Tibial nerve (tissue), 4 donors: Measurements from ENCODE around the gene VEZF1. TPM values are rescaled to one million over a fixed set of nuclear protein-coding genes. Genes with fewer than 3 reads are reported as not detected.

Experiments used
- DNase-seq, 2 donors: peaks; one replicate each; pipeline ENCODE4 v3.0.0-alpha.2; 2019; ENCODE audit warnings: low spot score in 2 of 2
- H3K27ac ChIP-seq, 4 donors: fragments of 200-600 bp; sonication (generic) in 3 of 4; one replicate each; pipeline ENCODE4 v1.5.1; 2017 to 2019; ENCODE audit warnings: mild to moderate bottlenecking in 1 of 4
- H3K27me3 ChIP-seq, 2 donors: fragments of 200-600 bp; sonication (generic) in 1 of 2; one replicate each; pipeline versions ENCODE4 v1.5.1 to v1.6.0; 2017 to 2019
- H3K36me3 ChIP-seq, 3 donors: fragments of 200-600 bp; sonication (generic); one replicate each; pipeline ENCODE4 v1.5.1; 2018 to 2019
- H3K4me1 ChIP-seq, 4 donors: fragments of 200-600 bp; sonication (generic) in 3 of 4; one replicate each; pipeline ENCODE4 v1.5.1; 2017 to 2019
- H3K4me3 ChIP-seq, 4 donors: fragments of 200-600 bp; sonication (generic) in 3 of 4; one replicate each; pipeline ENCODE4 v1.5.1; 2017 to 2019; ENCODE audit warnings: mild to moderate bottlenecking in 1 of 4, moderate library complexity in 1 of 4
- H3K9me3 ChIP-seq, 4 donors: fragments of 200-600 bp; sonication (generic) in 3 of 4; one replicate each; pipeline ENCODE4 v1.5.1; 2017 to 2019
- EP300 ChIP-seq, 2 donors: sonication (generic); formaldehyde crosslinking; IDR thresholded peaks; one replicate each; pipeline ENCODE4 v1.6.1; 2017; ENCODE audit warnings: antibody characterized with exemption in 2 of 2, mild to moderate bottlenecking in 1 of 2
- POLR2A ChIP-seq, 2 donors: fragments of 450-650 bp; IDR thresholded peaks; one replicate each; pipeline ENCODE4 v1.6.1; 2017; ENCODE audit warnings: antibody characterized with exemption in 2 of 2, mild to moderate bottlenecking in 2 of 2, moderate library complexity in 2 of 2
- WGBS, 2 donors: methylation state at CpG; one replicate each; pipeline ENCODE4 v1.1.5; 2018; 5-methylcytosine and 5-hydroxymethylcytosine counted together
- total RNA-seq, 4 donors: library from RNA; depleted of rRNA; stranded (reverse); fragments of >200 nt; gene quantifications; one replicate each; pipeline ENCODE4 v1.1.0, GENCODE V29; 2016
- TF ChIP-seq, protein P1 (sequence below), 5 experiments: fragments of 200-600 bp in 3 of 5; fragments of 450-650 bp in 2 of 5; sonication (generic) in 3 of 5; IDR thresholded peaks; one replicate each; pipeline ENCODE4 v1.5.1; 2016 to 2019; ENCODE audit warnings: antibody characterized with exemption in 5 of 5, mild to moderate bottlenecking in 3 of 5, moderate library complexity in 2 of 5

Gene VEZF1
- total RNA-seq, 4 donors from 2014 or later: 42.3 to 66.0 (median 48.3) TPM

DNA sequence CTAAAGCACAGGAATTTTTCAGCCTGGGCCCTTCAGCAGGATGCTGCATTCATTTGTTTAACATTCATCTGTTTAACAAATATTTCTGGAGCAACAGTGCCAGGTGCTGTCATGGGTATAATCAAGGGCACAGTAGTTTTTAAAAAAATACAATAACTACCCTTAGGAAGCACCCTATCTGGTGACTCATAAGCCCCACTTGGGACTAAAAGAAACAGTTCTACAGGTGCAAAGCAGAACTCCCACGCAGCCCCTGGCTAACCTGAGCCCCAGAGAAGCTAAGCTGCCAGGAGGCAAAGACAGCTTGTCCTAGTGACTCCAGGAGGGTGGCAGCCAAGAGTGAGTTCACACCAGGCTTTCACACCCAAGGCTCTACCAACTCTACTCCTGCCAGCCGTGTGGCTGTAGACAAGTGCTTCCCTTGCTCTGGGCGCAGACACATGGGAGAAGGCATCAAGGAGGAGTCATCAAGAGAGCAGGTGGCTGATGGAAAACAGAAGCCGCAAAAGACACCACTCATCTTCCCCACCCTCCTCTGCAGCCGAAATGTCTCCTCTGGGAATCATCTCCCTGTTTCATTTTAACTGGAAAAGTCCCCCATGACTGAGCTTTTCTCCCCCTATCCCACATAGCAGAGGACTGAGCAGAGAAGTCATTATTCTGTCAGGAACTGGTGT lies 47.3 kb downstream of the VEZF1 start:
- WGBS, 2 donors: 66 to 84% methylated on average over 5 of the region's 5 CpGs
- no peaks in the 10 kb centered on the region for H3K27me3 ChIP-seq
- peaks cover 0 to 98% (median 58%) of the 10 kb centered on the region in 4 donors for H3K4me1 ChIP-seq
- TF ChIP-seq, protein P1, sequence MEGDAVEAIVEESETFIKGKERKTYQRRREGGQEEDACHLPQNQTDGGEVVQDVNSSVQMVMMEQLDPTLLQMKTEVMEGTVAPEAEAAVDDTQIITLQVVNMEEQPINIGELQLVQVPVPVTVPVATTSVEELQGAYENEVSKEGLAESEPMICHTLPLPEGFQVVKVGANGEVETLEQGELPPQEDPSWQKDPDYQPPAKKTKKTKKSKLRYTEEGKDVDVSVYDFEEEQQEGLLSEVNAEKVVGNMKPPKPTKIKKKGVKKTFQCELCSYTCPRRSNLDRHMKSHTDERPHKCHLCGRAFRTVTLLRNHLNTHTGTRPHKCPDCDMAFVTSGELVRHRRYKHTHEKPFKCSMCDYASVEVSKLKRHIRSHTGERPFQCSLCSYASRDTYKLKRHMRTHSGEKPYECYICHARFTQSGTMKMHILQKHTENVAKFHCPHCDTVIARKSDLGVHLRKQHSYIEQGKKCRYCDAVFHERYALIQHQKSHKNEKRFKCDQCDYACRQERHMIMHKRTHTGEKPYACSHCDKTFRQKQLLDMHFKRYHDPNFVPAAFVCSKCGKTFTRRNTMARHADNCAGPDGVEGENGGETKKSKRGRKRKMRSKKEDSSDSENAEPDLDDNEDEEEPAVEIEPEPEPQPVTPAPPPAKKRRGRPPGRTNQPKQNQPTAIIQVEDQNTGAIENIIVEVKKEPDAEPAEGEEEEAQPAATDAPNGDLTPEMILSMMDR (IDR thresholded peaks at IDR 0.05): no peak
- TF ChIP-seq EP300 (IDR thresholded peaks at IDR 0.05) (no peak), POLR2A (IDR thresholded peaks at IDR 0.05) (no peak)
- DNase-seq: no peak
- H3K4me3 ChIP-seq: no peak overlapping the region
- peak overlapping the region in 2 of 4 donors; percentile 31 to 76 for H3K27ac ChIP-seq
- no peaks in the 10 kb centered on the region for H3K36me3 ChIP-seq
- H3K9me3 ChIP-seq: no peaks in the 10 kb centered on the region

DNA sequence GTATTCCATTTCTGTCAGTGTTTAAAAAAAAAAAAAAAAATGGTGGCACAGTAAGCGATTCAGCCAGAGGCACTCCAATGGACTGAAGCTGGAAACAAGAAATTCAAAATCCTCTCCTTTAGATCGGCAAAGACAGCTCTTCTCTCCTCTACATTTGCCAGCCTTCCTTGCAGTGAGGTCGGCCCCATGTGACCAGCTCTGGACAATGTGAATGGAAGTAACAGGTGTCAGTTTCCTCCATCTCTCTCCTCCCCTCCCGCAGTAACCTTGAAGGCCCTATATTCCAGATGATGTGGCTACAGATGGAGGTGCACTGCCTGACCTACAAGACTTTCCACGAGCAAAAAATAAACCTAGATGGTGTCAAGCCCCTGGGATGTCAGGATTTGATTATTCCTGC lies 47.8 kb downstream of the VEZF1 start:
- H3K36me3 ChIP-seq: no peaks in the 10 kb centered on the region
- H3K9me3 ChIP-seq: no peaks in the 10 kb centered on the region
- WGBS, 2 donors: 50 to 51% methylated on average over 5 of the region's 5 CpGs
- H3K27me3 ChIP-seq: no peaks in the 10 kb centered on the region
- no peak overlapping the region for H3K4me3 ChIP-seq
- TF ChIP-seq, protein P1 (IDR thresholded peaks at IDR 0.05): no peak
- TF ChIP-seq POLR2A (IDR thresholded peaks at IDR 0.05): no peak
- TF ChIP-seq EP300 (IDR thresholded peaks at IDR 0.05): no peak
- H3K27ac ChIP-seq: peak overlapping the region in 2 of 4 donors; percentile 31 to 76
- H3K4me1 ChIP-seq: peaks cover 0 to 98% (median 58%) of the 10 kb centered on the region in 4 donors
- no peak for DNase-seq

DNA sequence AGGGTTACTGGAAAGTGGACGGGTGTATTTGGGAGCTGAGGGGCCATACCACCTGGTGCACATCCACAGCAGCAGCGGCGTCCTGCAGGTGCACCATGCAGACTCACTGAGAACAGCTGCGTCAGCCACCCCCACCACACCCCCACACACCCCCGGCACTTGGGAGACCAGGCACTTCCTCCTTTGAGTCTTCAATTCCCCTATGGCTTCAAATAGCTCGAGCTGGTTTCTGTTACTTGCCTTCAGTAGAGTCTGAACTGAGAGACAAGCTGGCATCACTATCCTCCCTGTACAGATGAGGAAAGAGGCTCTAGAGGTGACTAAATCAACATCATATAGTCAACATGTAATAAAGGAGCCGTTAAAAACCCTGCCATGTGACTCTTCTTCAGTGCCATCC lies 48.3 kb downstream of the VEZF1 start:
- no peak for DNase-seq
- no peaks in the 10 kb centered on the region for H3K27me3 ChIP-seq
- H3K9me3 ChIP-seq: no peaks in the 10 kb centered on the region
- H3K27ac ChIP-seq: peak overlapping the region in 2 of 4 donors; percentile 14 to 76
- peaks cover 3 to 98% (median 59%) of the 10 kb centered on the region in 4 donors for H3K4me1 ChIP-seq
- TF ChIP-seq, protein P1 (IDR thresholded peaks at IDR 0.05): no peak
- TF ChIP-seq POLR2A (IDR thresholded peaks at IDR 0.05) (no peak), EP300 (IDR thresholded peaks at IDR 0.05) (no peak)
- 43 to 50% methylated on average over 6 to 7 of the region's 7 CpGs for WGBS, 2 donors
- no peaks in the 10 kb centered on the region for H3K36me3 ChIP-seq
- no peak overlapping the region for H3K4me3 ChIP-seq

DNA sequence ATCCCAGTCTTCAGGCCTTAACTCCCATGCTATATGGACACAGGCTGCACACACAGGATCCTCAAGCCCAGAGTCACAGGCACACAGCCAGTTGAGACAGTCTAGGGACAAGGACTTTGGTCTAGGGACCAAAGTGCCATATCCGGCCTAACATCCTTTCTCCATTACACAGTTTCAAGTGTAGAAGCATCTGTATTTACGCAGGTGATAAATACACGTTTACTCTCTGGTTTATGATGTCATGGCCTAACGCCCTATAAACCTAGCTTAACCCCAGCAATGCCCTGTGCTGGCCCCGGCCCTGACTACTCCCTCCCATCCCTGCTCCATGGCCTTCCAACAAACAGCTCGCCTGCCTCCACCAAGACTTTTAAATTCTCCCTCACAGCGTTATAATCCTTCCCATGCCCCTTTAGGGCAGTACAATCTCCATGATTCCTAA lies 50.0 kb downstream of the VEZF1 start:
- peaks cover 4 to 99% (median 66%) of the 10 kb centered on the region in 4 donors for H3K4me1 ChIP-seq
- TF ChIP-seq EP300 (IDR thresholded peaks at IDR 0.05) (no peak), POLR2A (IDR thresholded peaks at IDR 0.05) (no peak)
- TF ChIP-seq, protein P1 (IDR thresholded peaks at IDR 0.05): no peak
- no peaks in the 10 kb centered on the region for H3K36me3 ChIP-seq
- H3K4me3 ChIP-seq: no peak overlapping the region
- no peaks in the 10 kb centered on the region for H3K27me3 ChIP-seq
- H3K27ac ChIP-seq: peak overlapping the region in 3 of 4 donors; percentile 6 to 97 (median 89)
- no peak for DNase-seq
- 47 to 50% methylated on average over 7 of the region's 7 CpGs for WGBS, 2 donors
- no peaks in the 10 kb centered on the region for H3K9me3 ChIP-seq

DNA sequence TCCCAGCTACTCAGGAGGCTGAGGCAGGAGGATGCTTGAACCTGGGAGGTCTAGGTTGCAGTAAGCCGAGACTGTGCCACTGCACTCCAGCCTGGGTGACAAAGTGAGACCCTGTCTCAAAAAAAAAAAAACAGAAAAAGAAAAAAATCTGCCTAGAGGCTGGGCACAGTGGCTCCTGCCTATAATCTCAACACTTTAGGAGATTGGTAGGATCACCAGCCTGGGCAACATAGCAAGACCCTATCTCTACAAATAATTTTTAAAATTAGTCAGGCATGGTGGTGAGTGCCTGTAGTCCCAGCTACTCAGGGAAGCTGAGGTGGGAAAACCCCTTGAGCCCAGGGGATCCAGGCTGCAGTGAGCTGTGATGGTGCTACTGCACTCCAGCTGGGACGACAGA lies 50.6 kb downstream of the VEZF1 start:
- Histone ChIP-seq H3K36me3 (no peaks in the 10 kb centered on the region), H3K4me1 (peaks cover 4 to 99% (median 65%) of the 10 kb centered on the region in 4 donors), H3K9me3 (no peaks in the 10 kb centered on the region), H3K27me3 (no peaks in the 10 kb centered on the region), H3K4me3 (no peak overlapping the region), H3K27ac (peak overlapping the region; percentile 6 to 97 (median 85))
- DNase-seq: no peak
- TF ChIP-seq, protein P1 (IDR thresholded peaks at IDR 0.05): no peak
- TF ChIP-seq EP300 (IDR thresholded peaks at IDR 0.05): no peak
- no peak for TF ChIP-seq POLR2A (IDR thresholded peaks at IDR 0.05)
- WGBS, 2 donors: 91 to 92% methylated on average over 2 of the region's 2 CpGs
